ENCODE results near the gene METRNL. TPM values are rescaled to one million over a fixed set of nuclear protein-coding genes. Genes with fewer than 3 reads are reported as not detected.
A peak's percentile ranks its signal among the peaks of the same experiment; 100 is the strongest.
"Not testable (repeated sequence)": the region's sequence is repeated elsewhere in the genome, so short reads cannot be mapped to it uniquely, and the experiment has no call there.

The METRNL gene
- total RNA-seq, 1 donor from 2014 or later, result 79.9 TPM

GRCh38 chr17:83116783-83117555 lies 37.6 kb downstream of the METRNL start:
- no peak for TF ChIP-seq CTCF (IDR thresholded peaks at IDR 0.05)
- ATAC-seq (no peak), DNase-seq (no peak)
- Histone ChIP-seq H3K4me3 (no peak overlapping the region), H3K27ac (no peak overlapping the region), H3K9me3 (no peaks in the 10 kb centered on the region), H3K4me1 (peaks cover 9% of the 10 kb centered on the region), H3K27me3 (no peaks in the 10 kb centered on the region), H3K36me3 (no peaks in the 10 kb centered on the region)
- intact Hi-C loops (cut with DNase I), result no loop called here

- H3K9me3 ChIP-seq, result no peaks in the 10 kb centered on the region
- H3K4me1 ChIP-seq, result peaks cover 9% of the 10 kb centered on the region
- no peaks in the 10 kb centered on the region for H3K36me3 ChIP-seq
- H3K27ac ChIP-seq, result no peak overlapping the region
- intact Hi-C loops (cut with DNase I), result no loop called here
- no peaks in the 10 kb centered on the region for H3K27me3 ChIP-seq
- no peak overlapping the region for H3K4me3 ChIP-seq
- ATAC-seq (no peak), DNase-seq (no peak)
- TF ChIP-seq CTCF (IDR thresholded peaks at IDR 0.05), result no peak
These were observed 38.2 kb downstream of the METRNL start for GRCh38 chr17:83117583-83117982.

- no peak for TF ChIP-seq CTCF (IDR thresholded peaks at IDR 0.05)
- Histone ChIP-seq H3K27me3 (no peaks in the 10 kb centered on the region), H3K9me3 (no peaks in the 10 kb centered on the region), H3K27ac (no peak overlapping the region), H3K36me3 (no peaks in the 10 kb centered on the region), H3K4me1 (peaks cover 9% of the 10 kb centered on the region), H3K4me3 (no peak overlapping the region)
- ATAC-seq (no peak), DNase-seq (no peak)
- intact Hi-C loops (cut with DNase I), result no loop called here
These were observed 38.8 kb downstream of the METRNL start for GRCh38 chr17:83118071-83118841.

- peak; percentile 74 for ATAC-seq
- intact Hi-C loops (cut with DNase I), result no loop called here
- no peak overlapping the region for H3K4me3 ChIP-seq
These were observed 40.8 kb downstream of the METRNL start for GRCh38 chr17:83119987-83120864.

GRCh38 chr17:83121473-83121872 lies 42.1 kb downstream of the METRNL start:
- H3K9me3 ChIP-seq; H3K4me3 ChIP-seq; H3K27me3 ChIP-seq; H3K36me3 ChIP-seq; ATAC-seq; intact Hi-C loops (cut with DNase I); H3K27ac ChIP-seq; DNase-seq: not testable (repeated sequence)
- peaks cover 12% of the 10 kb centered on the region for H3K4me1 ChIP-seq

More at GRCh38 chr17:83119987-83120864, 40.8 kb downstream of the METRNL start:
- no peak for TF ChIP-seq CTCF (IDR thresholded peaks at IDR 0.05)
- H3K27me3 ChIP-seq, result no peaks in the 10 kb centered on the region
- H3K36me3 ChIP-seq, result no peaks in the 10 kb centered on the region
- no peaks in the 10 kb centered on the region for H3K9me3 ChIP-seq
- peaks cover 10% of the 10 kb centered on the region for H3K4me1 ChIP-seq
- DNase-seq, result no peak
- no peak overlapping the region for H3K27ac ChIP-seq

Measured in upper lobe of right lung (tissue), 1 donor.